Neural cell (in vitro differentiated cells): ENCODE measurements around the gene REEP5. TPM values are rescaled to one million over a fixed set of nuclear protein-coding genes. Genes with fewer than 3 reads are reported as not detected.

Experiments used
- H2AFZ ChIP-seq: fragments of 200-600, 300-800 bp; sonication (generic), shearing (Covaris generic); 2 replicates; pipeline ENCODE4 v1.6.0; 2014; ENCODE audit warnings: low read depth, mild to moderate bottlenecking, antibody characterized with exemption, low read length, moderate library complexity
- H3F3A ChIP-seq: fragments of 200-600 bp; shearing (Covaris generic); 2 replicates; pipeline ENCODE4 v1.6.1; 2016; ENCODE audit warnings: mild to moderate bottlenecking, moderate library complexity, mixed read lengths, antibody characterized with exemption, low read length; ENCODE audit not compliant: insufficient read depth, poor library complexity, severe bottlenecking
- H3K27ac ChIP-seq: fragments of 200-600, 300-800 bp; sonication (generic), shearing (Covaris generic); 2 replicates; pipeline ENCODE4 v1.5.1; 2014; ENCODE audit warnings: mild to moderate bottlenecking, low read length, moderate library complexity
- H3K27me3 ChIP-seq: fragments of 300-800, 200-600 bp; sonication (generic), shearing (Covaris generic); 2 replicates; pipeline ENCODE4 v1.6.0; 2014; ENCODE audit warnings: mild to moderate bottlenecking, low read depth, low read length, moderate library complexity; ENCODE audit not compliant: insufficient read depth
- H3K36me3 ChIP-seq: fragments of 300-800, 200-600 bp; sonication (generic), shearing (Covaris generic); 2 replicates; pipeline ENCODE4 v1.5.1; 2014; ENCODE audit warnings: mild to moderate bottlenecking, antibody characterized with exemption, low read length, moderate library complexity; ENCODE audit not compliant: insufficient read depth
- H3K4me2 ChIP-seq: fragments of 300-800, 200-600 bp; sonication (generic), shearing (Covaris generic); 2 replicates; pipeline ENCODE4 v1.6.0; 2014; ENCODE audit warnings: mild to moderate bottlenecking, low read length
- H3K4me3 ChIP-seq: fragments of 300-800, 200-600 bp; sonication (generic), shearing (Covaris generic); 2 replicates; pipeline ENCODE4 v1.5.1; 2014; ENCODE audit warnings: mild to moderate bottlenecking, low read length, moderate library complexity
- H3K79me2 ChIP-seq: fragments of 200-600 bp; shearing (Covaris generic); replicated peaks from 2 replicates; pipeline ENCODE4 v1.6.0; 2014; ENCODE audit warnings: mild to moderate bottlenecking, low read length, moderate library complexity; ENCODE audit not compliant: insufficient read depth
- H3K9ac ChIP-seq: fragments of 300-800, 200-600 bp; sonication (generic), shearing (Covaris generic); 2 replicates; pipeline ENCODE4 v1.6.1; 2016; ENCODE audit warnings: mild to moderate bottlenecking, low read length, mixed read lengths
- H3K9me2 ChIP-seq: fragments of 200-600 bp; shearing (Covaris generic); 2 replicates; pipeline ENCODE4 v1.6.1; 2016; ENCODE audit warnings: mild to moderate bottlenecking, low read length, mixed read lengths; ENCODE audit not compliant: insufficient read depth
- H3K9me3 ChIP-seq: fragments of 200-600, 300-800 bp; sonication (generic), shearing (Covaris generic); 2 replicates; pipeline ENCODE4 v1.6.1; 2016; ENCODE audit warnings: mild to moderate bottlenecking, mixed run types, low read length, moderate library complexity, mixed read lengths
- H4K20me1 ChIP-seq: fragments of 200-600 bp; shearing (Covaris generic); 2 replicates; pipeline ENCODE4 v1.6.1; 2016; ENCODE audit warnings: mild to moderate bottlenecking, mixed run types; ENCODE audit not compliant: insufficient read depth
- EP300 ChIP-seq: fragments of 450-650 bp; conservative IDR thresholded peaks from 2 replicates; pipeline ENCODE4 v1.6.1; 2014; ENCODE audit warnings: antibody characterized with exemption, mild to moderate bottlenecking, moderate library complexity; ENCODE audit not compliant: poor library complexity, severe bottlenecking
- EZH2 ChIP-seq: fragments of 200-600, 300-800 bp; shearing (Covaris generic), sonication (generic); IDR thresholded peaks from 2 replicates; pipeline ENCODE4 v1.6.1; 2014; ENCODE audit warnings: antibody characterized with exemption, low read length, borderline replicate concordance, mild to moderate bottlenecking; ENCODE audit not compliant: insufficient read depth, poor library complexity, severe bottlenecking
- MXI1 ChIP-seq: fragments of 450-650 bp; conservative IDR thresholded peaks from 2 replicates; pipeline ENCODE4 v1.6.1; 2014; ENCODE audit warnings: antibody characterized with exemption, mild to moderate bottlenecking; ENCODE audit not compliant: poor library complexity, severe bottlenecking
- POLR2AphosphoS5 ChIP-seq: IDR thresholded peaks from 2 replicates; pipeline ENCODE4 v1.6.1; 2012
- RAD21 ChIP-seq: fragments of 450-650 bp; conservative IDR thresholded peaks from 2 replicates; pipeline ENCODE4 v1.6.1; 2014; ENCODE audit warnings: antibody characterized with exemption, mild to moderate bottlenecking, moderate library complexity
- SMC3 ChIP-seq: fragments of 450-650 bp; conservative IDR thresholded peaks from 2 replicates; pipeline ENCODE4 v1.6.1; 2014; ENCODE audit warnings: antibody characterized with exemption, mild to moderate bottlenecking, moderate library complexity; ENCODE audit not compliant: poor library complexity
- TAF1 ChIP-seq: IDR thresholded peaks from 2 replicates; pipeline ENCODE4 v1.6.1; 2012; ENCODE audit warnings: low read depth
- polyA plus RNA-seq: library from polyadenylated mRNA; depleted of rRNA; stranded (reverse); fragments of >200 nt; gene quantifications from 2 replicates; pipeline ENCODE4 v1.2.3, GENCODE V29; 2014
- TF ChIP-seq, protein P1 (sequence below): fragments of 450-650 bp; IDR thresholded peaks from 2 replicates; pipeline ENCODE4 v1.5.1; 2014; ENCODE audit warnings: antibody characterized with exemption, mild to moderate bottlenecking, moderate library complexity; ENCODE audit not compliant: poor library complexity, severe bottlenecking
- TF ChIP-seq, protein P2 (sequence below): IDR thresholded peaks from 2 replicates; pipeline ENCODE4 v1.6.1; 2012; ENCODE audit warnings: borderline replicate concordance

The REEP5 gene
- polyA plus RNA-seq, 1 donor from 2014 or later = 51.6 TPM

DNA sequence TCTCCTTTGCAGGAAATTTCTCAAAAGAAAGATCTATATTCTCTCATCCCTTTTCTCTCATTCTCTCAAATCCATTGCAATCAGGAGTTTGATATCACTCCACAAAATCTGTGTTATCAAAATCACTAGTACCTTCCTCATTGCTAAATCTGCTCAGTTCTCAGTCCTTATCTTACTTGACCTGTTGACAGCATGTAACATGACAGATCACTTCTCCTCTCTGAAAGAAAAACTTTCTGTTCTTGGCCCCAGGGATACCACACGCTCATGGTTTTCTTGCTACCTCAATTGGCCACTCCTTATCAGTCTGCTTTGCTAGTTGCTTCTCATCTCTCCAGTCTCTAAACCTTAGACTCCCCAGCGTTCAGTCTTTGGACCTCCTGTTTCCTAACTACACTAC is 38.8 kb downstream of the REEP5 start:
- Histone ChIP-seq H3K27me3 (no peaks in the 10 kb centered on the region), H3K79me2 (no peaks in the 10 kb centered on the region), H3K9me2 (no peaks in the 10 kb centered on the region), H3F3A (no peaks in the 10 kb centered on the region), H3K4me3 (no peak overlapping the region), H3K27ac (no peak overlapping the region), H3K36me3 (no peaks in the 10 kb centered on the region), H4K20me1 (no peaks in the 10 kb centered on the region), H3K9ac (no peak overlapping the region), H2AFZ (no peak overlapping the region), H3K4me2 (no peak overlapping the region), H3K9me3 (no peaks in the 10 kb centered on the region)
- TF ChIP-seq RAD21 = no peak

DNA sequence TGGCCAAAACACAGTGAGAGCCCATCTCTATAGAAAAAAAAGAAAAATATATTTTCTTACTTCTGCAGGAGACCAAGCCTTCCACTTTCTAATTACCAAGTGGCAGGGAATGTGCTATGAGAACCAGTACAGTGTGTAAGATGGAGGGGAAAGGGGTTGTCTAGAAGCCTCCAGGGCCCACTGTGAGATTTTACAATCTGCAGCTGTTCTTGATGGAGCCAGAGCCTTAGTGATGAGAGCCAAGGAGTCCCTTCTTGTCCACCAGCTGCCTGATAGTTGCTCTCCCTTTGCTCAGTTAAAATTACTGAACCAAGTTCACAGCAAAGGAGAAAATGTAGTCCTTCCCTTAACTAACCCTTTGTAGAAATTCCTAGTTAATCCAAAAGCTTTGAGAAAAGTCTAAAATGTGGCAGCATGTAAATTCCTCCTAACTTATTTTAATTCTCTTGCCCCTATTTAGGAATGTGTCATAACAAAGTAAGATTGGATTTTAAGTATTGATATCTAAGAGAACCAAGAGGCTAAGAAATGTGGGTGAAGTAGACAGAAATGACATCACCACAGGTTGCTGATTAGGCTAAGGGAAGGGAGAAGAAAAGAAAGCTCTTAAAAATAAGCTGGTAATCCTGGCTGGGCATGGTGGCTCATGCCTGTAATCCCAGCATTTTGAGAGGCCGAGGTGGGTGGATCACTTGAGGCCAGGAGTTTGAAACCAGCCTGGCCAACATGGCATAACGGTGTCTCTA is 41.6 kb downstream of the REEP5 start:
- Histone ChIP-seq H3K9me2 (no peaks in the 10 kb centered on the region), H3K27ac (no peak overlapping the region), H3K4me2 (no peak overlapping the region), H3K9me3 (no peaks in the 10 kb centered on the region), H3K27me3 (no peaks in the 10 kb centered on the region), H3K36me3 (no peaks in the 10 kb centered on the region), H3K4me3 (no peak overlapping the region), H3K79me2 (no peaks in the 10 kb centered on the region), H2AFZ (no peak overlapping the region), H4K20me1 (no peaks in the 10 kb centered on the region), H3K9ac (no peak overlapping the region), H3F3A (no peaks in the 10 kb centered on the region)
- TF ChIP-seq TAF1 (no peak), MXI1 (no peak), POLR2AphosphoS5 (no peak), EP300 (no peak)
- TF ChIP-seq, protein P1, sequence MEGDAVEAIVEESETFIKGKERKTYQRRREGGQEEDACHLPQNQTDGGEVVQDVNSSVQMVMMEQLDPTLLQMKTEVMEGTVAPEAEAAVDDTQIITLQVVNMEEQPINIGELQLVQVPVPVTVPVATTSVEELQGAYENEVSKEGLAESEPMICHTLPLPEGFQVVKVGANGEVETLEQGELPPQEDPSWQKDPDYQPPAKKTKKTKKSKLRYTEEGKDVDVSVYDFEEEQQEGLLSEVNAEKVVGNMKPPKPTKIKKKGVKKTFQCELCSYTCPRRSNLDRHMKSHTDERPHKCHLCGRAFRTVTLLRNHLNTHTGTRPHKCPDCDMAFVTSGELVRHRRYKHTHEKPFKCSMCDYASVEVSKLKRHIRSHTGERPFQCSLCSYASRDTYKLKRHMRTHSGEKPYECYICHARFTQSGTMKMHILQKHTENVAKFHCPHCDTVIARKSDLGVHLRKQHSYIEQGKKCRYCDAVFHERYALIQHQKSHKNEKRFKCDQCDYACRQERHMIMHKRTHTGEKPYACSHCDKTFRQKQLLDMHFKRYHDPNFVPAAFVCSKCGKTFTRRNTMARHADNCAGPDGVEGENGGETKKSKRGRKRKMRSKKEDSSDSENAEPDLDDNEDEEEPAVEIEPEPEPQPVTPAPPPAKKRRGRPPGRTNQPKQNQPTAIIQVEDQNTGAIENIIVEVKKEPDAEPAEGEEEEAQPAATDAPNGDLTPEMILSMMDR = no peak

DNA sequence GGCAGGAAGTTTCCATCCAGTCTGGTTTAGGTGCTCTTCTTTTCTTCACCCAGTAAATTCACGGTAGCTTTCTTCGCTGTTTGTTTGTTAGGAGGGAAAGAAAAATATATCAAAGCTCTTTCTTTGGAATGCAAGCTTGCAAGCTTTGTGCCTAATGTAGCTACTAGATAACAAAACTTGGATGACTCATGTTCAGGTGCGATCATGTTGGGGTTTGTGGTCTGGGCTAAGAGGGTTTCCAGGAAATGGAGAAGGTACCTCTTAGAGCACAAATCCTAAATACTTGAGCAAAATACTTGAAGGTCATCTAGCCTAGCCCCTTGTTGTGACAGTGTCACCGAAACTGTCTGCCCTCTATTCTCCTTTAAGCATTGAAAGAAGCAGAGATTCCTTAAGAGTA is 43.3 kb downstream of the REEP5 start:
- no peaks in the 10 kb centered on the region for H3K36me3 ChIP-seq
- no peak overlapping the region for H3K27ac ChIP-seq
- H3K9ac ChIP-seq = no peak overlapping the region
- no peaks in the 10 kb centered on the region for H3K9me2 ChIP-seq
- no peaks in the 10 kb centered on the region for H3K79me2 ChIP-seq
- no peaks in the 10 kb centered on the region for H3K27me3 ChIP-seq
- TF ChIP-seq EP300 (no peak), RAD21 (no peak), EZH2 (no peak), POLR2AphosphoS5 (no peak), TAF1 (no peak), MXI1 (no peak), SMC3 (no peak)
- TF ChIP-seq, protein P1 = no peak
- TF ChIP-seq, protein P2, sequence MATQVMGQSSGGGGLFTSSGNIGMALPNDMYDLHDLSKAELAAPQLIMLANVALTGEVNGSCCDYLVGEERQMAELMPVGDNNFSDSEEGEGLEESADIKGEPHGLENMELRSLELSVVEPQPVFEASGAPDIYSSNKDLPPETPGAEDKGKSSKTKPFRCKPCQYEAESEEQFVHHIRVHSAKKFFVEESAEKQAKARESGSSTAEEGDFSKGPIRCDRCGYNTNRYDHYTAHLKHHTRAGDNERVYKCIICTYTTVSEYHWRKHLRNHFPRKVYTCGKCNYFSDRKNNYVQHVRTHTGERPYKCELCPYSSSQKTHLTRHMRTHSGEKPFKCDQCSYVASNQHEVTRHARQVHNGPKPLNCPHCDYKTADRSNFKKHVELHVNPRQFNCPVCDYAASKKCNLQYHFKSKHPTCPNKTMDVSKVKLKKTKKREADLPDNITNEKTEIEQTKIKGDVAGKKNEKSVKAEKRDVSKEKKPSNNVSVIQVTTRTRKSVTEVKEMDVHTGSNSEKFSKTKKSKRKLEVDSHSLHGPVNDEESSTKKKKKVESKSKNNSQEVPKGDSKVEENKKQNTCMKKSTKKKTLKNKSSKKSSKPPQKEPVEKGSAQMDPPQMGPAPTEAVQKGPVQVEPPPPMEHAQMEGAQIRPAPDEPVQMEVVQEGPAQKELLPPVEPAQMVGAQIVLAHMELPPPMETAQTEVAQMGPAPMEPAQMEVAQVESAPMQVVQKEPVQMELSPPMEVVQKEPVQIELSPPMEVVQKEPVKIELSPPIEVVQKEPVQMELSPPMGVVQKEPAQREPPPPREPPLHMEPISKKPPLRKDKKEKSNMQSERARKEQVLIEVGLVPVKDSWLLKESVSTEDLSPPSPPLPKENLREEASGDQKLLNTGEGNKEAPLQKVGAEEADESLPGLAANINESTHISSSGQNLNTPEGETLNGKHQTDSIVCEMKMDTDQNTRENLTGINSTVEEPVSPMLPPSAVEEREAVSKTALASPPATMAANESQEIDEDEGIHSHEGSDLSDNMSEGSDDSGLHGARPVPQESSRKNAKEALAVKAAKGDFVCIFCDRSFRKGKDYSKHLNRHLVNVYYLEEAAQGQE = no peak
- H2AFZ ChIP-seq = no peak overlapping the region
- no peak overlapping the region for H3K4me2 ChIP-seq
- no peak overlapping the region for H3K4me3 ChIP-seq
- no peaks in the 10 kb centered on the region for H3F3A ChIP-seq
- H3K9me3 ChIP-seq = no peaks in the 10 kb centered on the region
- no peaks in the 10 kb centered on the region for H4K20me1 ChIP-seq
